ENCODE data around the gene CDK12.

DNA sequence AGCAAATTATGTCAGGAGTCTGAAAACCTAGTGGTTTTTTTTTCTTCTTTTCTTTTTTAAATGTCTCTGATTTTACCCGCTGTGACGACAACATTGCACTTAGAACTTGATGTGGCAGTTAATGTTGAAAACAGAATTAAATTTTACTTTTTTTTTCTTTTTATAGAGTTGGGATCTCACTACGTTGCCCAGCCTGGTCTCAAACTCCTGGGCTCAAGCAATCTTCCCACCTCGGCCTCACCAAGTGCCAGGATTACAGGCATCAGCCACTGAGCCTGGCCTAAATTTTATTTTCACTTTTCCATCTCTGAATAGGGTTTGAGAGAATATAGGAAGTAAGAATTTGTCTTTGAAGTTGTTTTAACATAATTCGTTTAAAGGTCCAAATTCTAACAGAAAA, 52.6 kb downstream of the CDK12 start:
- no peak for TF ChIP-seq JUND (IDR thresholded peaks at IDR 0.05)
- TF ChIP-seq CTCF (IDR thresholded peaks at IDR 0.05; ENCODE audit: low read depth, low read length, missing input control), result no peak
- TF ChIP-seq GABPA (IDR thresholded peaks at IDR 0.05 in 1 of 2, conservative IDR thresholded peaks at IDR 0.05 in 1 of 2), result no peak
- no peak for TF ChIP-seq MAX (IDR thresholded peaks at IDR 0.05)
- TF ChIP-seq ATF3 (IDR thresholded peaks at IDR 0.05), result no peak
- TF ChIP-seq YY1 (IDR thresholded peaks at IDR 0.05), result no peak

Data from liver (tissue), 3 donors.